ENCODE data around the gene ATXN7L2. TPM values are rescaled to one million over a fixed set of nuclear protein-coding genes. Genes with fewer than 3 reads are reported as not detected.

The ATXN7L2 gene
- total RNA-seq, 2 donors from 2014 or later = 8.4 to 19.9 TPM

Other genes starting within 250 kb of the ATXN7L2 start
- gene CELSR2, start 234.4 kb upstream of the ATXN7L2 start, total RNA-seq = 1 to 10 TPM; 1.5 to 2.6 TPM
- 10 to 100 TPM in 1 of 2 donors, 1 to 10 TPM in 1; 4.7 to 16.2 TPM for gene PSRC1, start 200.8 kb upstream of the ATXN7L2 start, total RNA-seq
- gene MYBPHL, start 176.9 kb upstream of the ATXN7L2 start, total RNA-seq = not detected
- gene SORT1, start 86.0 kb upstream of the ATXN7L2 start, total RNA-seq = 1 to 10 TPM; 5.8 to 7.9 TPM
- 100 to 1,000 TPM; 194 to 201 TPM for gene PSMA5, start 57.5 kb upstream of the ATXN7L2 start, total RNA-seq
- not detected for gene SYPL2, start 17.4 kb upstream of the ATXN7L2 start, total RNA-seq
- 10 to 100 TPM; 13.1 to 18.7 TPM for gene CYB561D1, start 10.2 kb downstream of the ATXN7L2 start, total RNA-seq
- 1 to 10 TPM in 1 of 2 donors, under 1 TPM in 1; 0.90 to 1.0 TPM for gene AMIGO1, start 25.8 kb downstream of the ATXN7L2 start, total RNA-seq
- gene GPR61, start 56.0 kb downstream of the ATXN7L2 start, total RNA-seq = not detected
- gene GNAI3, start 64.7 kb downstream of the ATXN7L2 start, total RNA-seq = 1 to 10 TPM; 8.9 to 10.0 TPM
- under 1 TPM in 1 of 2 donors, not detected in 1; 0.64 TPM for gene GNAT2, start 135.7 kb downstream of the ATXN7L2 start, total RNA-seq
- gene AMPD2, start 135.9 kb downstream of the ATXN7L2 start, total RNA-seq = 100 to 1,000 TPM in 1 of 2 donors, 10 to 100 TPM in 1; 79.0 to 144 TPM
- 10 to 100 TPM in 1 of 2 donors, 1 to 10 TPM in 1; 8.4 to 25.1 TPM for gene GSTM4, start 172.2 kb downstream of the ATXN7L2 start, total RNA-seq
- gene GSTM2, start 184.2 kb downstream of the ATXN7L2 start, total RNA-seq = 10 to 100 TPM in 1 of 2 donors, 1 to 10 TPM in 1; 3.6 to 10.8 TPM
- 10 to 100 TPM in 1 of 2 donors, not detected in 1; 43.1 TPM for gene GSTM1, start 203.9 kb downstream of the ATXN7L2 start, total RNA-seq
- not detected for gene GSTM5, start 228.3 kb downstream of the ATXN7L2 start, total RNA-seq

Measured in natural killer cell treated with Interleukin-12 subunit alpha and Interleukin-12 subunit beta and Interleukin-15 and Interleukin-18, amount 100 ng/mL, for 72 hours (primary cell).